Fibroblast of lung (primary cell): Measurements from ENCODE around the gene NUP58.

Experiments used
- CTCF ChIP-seq, 2 donors: IDR thresholded peaks in 1 of 2; conservative IDR thresholded peaks in 1 of 2; 1 replicate in 1 of 2; 2 replicates in 1 of 2; pipeline ENCODE4 v1.5.1; 2011 to 2012; ENCODE audit warnings: low read length in 2 of 2, control low read depth in 1 of 2, inconsistent platforms in 1 of 2, low read depth in 1 of 2, mild to moderate bottlenecking in 1 of 2
- EZH2 ChIP-seq: IDR thresholded peaks from 2 replicates; pipeline ENCODE4 v1.5.1; 2012; ENCODE audit warnings: low read length, control low read depth, mild to moderate bottlenecking; ENCODE audit errors: missing control alignments

- no peak for TF ChIP-seq CTCF (conservative IDR thresholded peaks at IDR 0.05 in 1 of 2, IDR thresholded peaks at IDR 0.05 in 1 of 2; ENCODE audit: low read depth in 1 of 2, low read length in 2 of 2)
- TF ChIP-seq EZH2 = no peak
Observed at GRCh38 chr13:25280396-25280795, 21.0 kb upstream of the NUP58 start.
